Activated CD8-positive, alpha-beta T cell treated with anti-CD3 and anti-CD28 coated beads for 36 hours (primary cell): Measurements from ENCODE around the gene RUFY3. TPM values are rescaled to one million over a fixed set of nuclear protein-coding genes. Genes with fewer than 3 reads are reported as not detected.
A peak's percentile ranks its signal among the peaks of the same experiment; 100 is the strongest.

Experiments used
- ATAC-seq: fragments of 200-7000 bp; cut with Tn5 transposase; one replicate; pipeline ENCODE4 v1.10.0; 2021; ENCODE audit warnings: mild to moderate bottlenecking, moderate library complexity
- CTCF ChIA-PET: fragments of 350-600 bp; sonication (Branson Sonifier 250); formaldehyde crosslinking; loops from one replicate; lab custom pipeline; 2021; ENCODE audit warnings: antibody characterized with exemption; lab: Charles Lee
- POLR2A ChIA-PET: fragments of 350-600 bp; sonication (Branson Sonifier 250); formaldehyde crosslinking; loops from one replicate; lab custom pipeline; 2021; ENCODE audit warnings: antibody characterized with exemption; lab: Charles Lee
- DNase-seq: peaks from one replicate; pipeline ENCODE4 v3.0.0-alpha.2; 2020
- H3K27ac Mint-ChIP-seq: one replicate; pipeline ENCODE4 v1.8.0; 2021; ENCODE audit warnings: mild to moderate bottlenecking, mixed read lengths
- H3K27me3 Mint-ChIP-seq: one replicate; pipeline ENCODE4 v1.8.0; 2021; ENCODE audit warnings: mixed read lengths
- H3K36me3 Mint-ChIP-seq: one replicate; pipeline ENCODE4 v1.8.0; 2021; ENCODE audit warnings: low read depth, mixed read lengths
- H3K4me1 Mint-ChIP-seq: one replicate; pipeline ENCODE4 v1.8.0; 2021; ENCODE audit warnings: low read depth, mixed read lengths
- H3K4me3 Mint-ChIP-seq: one replicate; pipeline ENCODE4 v1.8.0; 2021; ENCODE audit warnings: mild to moderate bottlenecking, moderate library complexity, mixed read lengths
- H3K9me3 Mint-ChIP-seq: one replicate; pipeline ENCODE4 v1.8.0; 2021; ENCODE audit warnings: mixed read lengths
- intact Hi-C: fragments of 100-400 bp; cut with micrococcal nuclease; formaldehyde crosslinking; loops from one replicate; pipeline ENCODE4 v1.10.0; 2022
- total RNA-seq, 2 experiments: library from RNA; stranded (reverse); gene quantifications; one replicate each; pipeline ENCODE4 v1.2.3, GENCODE V29; 2021
- TF ChIP-seq, protein P1 (sequence below): fragments of 200-600 bp; IDR thresholded peaks from one replicate; pipeline ENCODE4 v1.8.0; 2022; ENCODE audit warnings: antibody characterized with exemption, mild to moderate bottlenecking

Gene RUFY3
- total RNA-seq, 2 experiments from 2014 or later: 13.6 to 17.5 TPM

DNA sequence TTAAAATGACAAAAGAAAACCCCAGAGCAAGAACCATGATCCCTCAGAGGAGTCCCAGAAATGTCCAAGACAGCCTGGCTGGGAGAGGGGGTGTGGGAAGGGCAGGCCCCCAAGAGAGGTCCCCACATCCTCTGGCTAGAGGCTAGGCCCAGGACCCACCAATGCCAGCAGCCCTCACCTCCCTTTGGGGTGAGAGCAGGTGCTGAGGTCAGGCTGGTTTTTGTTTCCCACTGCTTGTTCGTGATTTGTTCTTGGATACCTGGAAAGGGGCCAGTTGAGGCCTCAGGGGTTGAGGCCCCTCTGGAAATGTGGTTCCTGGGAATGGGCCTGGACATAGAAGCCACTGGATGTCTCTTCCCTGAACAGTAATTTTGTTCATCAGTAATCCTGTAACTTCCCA, 120.2 kb downstream of the RUFY3 start:
- intact Hi-C loops: loop anchor here (5.0 kb wide), 2 partner anchors 60 to 150 kb away; partner anchors contain the start of genes DCK and MOB1B
- Mint-ChIP-seq H3K4me1 (peaks cover 37% of the 10 kb centered on the region), H3K4me3 (no peak overlapping the region), H3K27me3 (no peaks in the 10 kb centered on the region), H3K36me3 (peaks cover 12% of the 10 kb centered on the region), H3K9me3 (no peaks in the 10 kb centered on the region), H3K27ac (peak overlapping the region; percentile 68)
- TF ChIP-seq, protein P1, sequence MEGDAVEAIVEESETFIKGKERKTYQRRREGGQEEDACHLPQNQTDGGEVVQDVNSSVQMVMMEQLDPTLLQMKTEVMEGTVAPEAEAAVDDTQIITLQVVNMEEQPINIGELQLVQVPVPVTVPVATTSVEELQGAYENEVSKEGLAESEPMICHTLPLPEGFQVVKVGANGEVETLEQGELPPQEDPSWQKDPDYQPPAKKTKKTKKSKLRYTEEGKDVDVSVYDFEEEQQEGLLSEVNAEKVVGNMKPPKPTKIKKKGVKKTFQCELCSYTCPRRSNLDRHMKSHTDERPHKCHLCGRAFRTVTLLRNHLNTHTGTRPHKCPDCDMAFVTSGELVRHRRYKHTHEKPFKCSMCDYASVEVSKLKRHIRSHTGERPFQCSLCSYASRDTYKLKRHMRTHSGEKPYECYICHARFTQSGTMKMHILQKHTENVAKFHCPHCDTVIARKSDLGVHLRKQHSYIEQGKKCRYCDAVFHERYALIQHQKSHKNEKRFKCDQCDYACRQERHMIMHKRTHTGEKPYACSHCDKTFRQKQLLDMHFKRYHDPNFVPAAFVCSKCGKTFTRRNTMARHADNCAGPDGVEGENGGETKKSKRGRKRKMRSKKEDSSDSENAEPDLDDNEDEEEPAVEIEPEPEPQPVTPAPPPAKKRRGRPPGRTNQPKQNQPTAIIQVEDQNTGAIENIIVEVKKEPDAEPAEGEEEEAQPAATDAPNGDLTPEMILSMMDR: no peak
- DNase-seq: no peak
- ChIA-PET POLR2A (no interaction called here), CTCF (no interaction called here)
- no peak for ATAC-seq

- DNase-seq (peak; percentile 28), ATAC-seq (peak; percentile 42)
- ChIA-PET CTCF (interaction anchor here (0.9 to 1.1 kb wide), 2 partner anchors 59 to 148 kb away, joined by 3 read pairs; partner anchors contain the start of gene MOB1B), POLR2A (interaction anchor here (1.2 to 1.5 kb wide), 2 partner anchors 59 to 151 kb away, joined by 3 to 4 read pairs; partner anchors contain the start of genes DCK and MOB1B)
- Mint-ChIP-seq H3K4me1 (peaks cover 36% of the 10 kb centered on the region), H3K36me3 (peaks cover 10% of the 10 kb centered on the region), H3K4me3 (peak overlapping the region; percentile 19), H3K27me3 (no peaks in the 10 kb centered on the region), H3K9me3 (no peaks in the 10 kb centered on the region), H3K27ac (peak overlapping the region; percentile 81)
- TF ChIP-seq, protein P1: no peak
- intact Hi-C loops: loop anchor here (5.0 kb wide), 2 partner anchors 59 to 149 kb away; partner anchors contain the start of genes DCK and MOB1B
Observed at GRCh38 chr4:70842761-70843435, 121.1 kb downstream of the RUFY3 start.

DNA sequence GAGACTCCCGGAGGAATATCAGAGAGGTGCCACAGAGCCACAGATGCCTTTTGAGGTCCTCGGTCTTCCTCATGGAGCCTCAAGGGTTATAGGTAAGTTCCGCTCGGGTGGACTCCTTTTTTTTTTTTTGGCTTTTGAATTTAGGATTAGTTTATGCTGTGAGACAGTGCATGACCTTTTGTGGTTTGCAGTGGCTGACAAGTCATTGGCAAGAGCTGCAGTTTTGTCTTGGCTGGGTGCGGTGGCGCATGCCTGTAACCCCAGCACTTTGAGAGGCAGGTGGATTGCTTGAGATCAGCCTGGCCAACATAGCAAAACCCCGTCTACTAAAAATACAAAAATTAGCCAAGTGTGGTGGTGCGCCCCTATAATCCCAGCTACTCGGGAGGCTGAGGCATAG, 122.4 kb downstream of the RUFY3 start:
- H3K27ac Mint-ChIP-seq: peak overlapping the region; percentile 72
- DNase-seq: peak; percentile 61
- no peaks in the 10 kb centered on the region for H3K27me3 Mint-ChIP-seq
- no peak overlapping the region for H3K4me3 Mint-ChIP-seq
- intact Hi-C loops: loop anchor here (5.0 kb wide), 2 partner anchors 58 to 148 kb away; partner anchors contain the start of genes DCK and MOB1B
- no peak for ATAC-seq
- ChIA-PET CTCF (interaction anchor here (1.1 to 1.4 kb wide), 2 partner anchors 58 to 140 kb away, joined by 3 to 4 read pairs; partner anchors contain the start of gene MOB1B), POLR2A (interaction anchor here (1.5 kb wide), 1 partner anchor 58 kb away, joined by 4 read pairs; the partner anchor contains the start of gene MOB1B)
- TF ChIP-seq, protein P1: no peak
- H3K4me1 Mint-ChIP-seq: peaks cover 34% of the 10 kb centered on the region
- H3K36me3 Mint-ChIP-seq: no peaks in the 10 kb centered on the region
- H3K9me3 Mint-ChIP-seq: no peaks in the 10 kb centered on the region

GRCh38 chr4:70849291-70849690, 127.5 kb downstream of the RUFY3 start:
- Mint-ChIP-seq H3K9me3 (no peaks in the 10 kb centered on the region), H3K27me3 (no peaks in the 10 kb centered on the region), H3K4me1 (peaks cover 3% of the 10 kb centered on the region), H3K4me3 (no peak overlapping the region), H3K27ac (no peak overlapping the region), H3K36me3 (no peaks in the 10 kb centered on the region)
- DNase-seq (no peak), ATAC-seq (no peak)
- intact Hi-C loops: no loop called here
- TF ChIP-seq, protein P1: no peak
- ChIA-PET CTCF (no interaction called here), POLR2A (no interaction called here)

- intact Hi-C loops: no loop called here
- ChIA-PET CTCF (no interaction called here), POLR2A (no interaction called here)
- ATAC-seq: no peak
- no peak for DNase-seq
- H3K4me1 Mint-ChIP-seq: no peaks in the 10 kb centered on the region
- no peaks in the 10 kb centered on the region for H3K36me3 Mint-ChIP-seq
- TF ChIP-seq, protein P1: no peak
- no peaks in the 10 kb centered on the region for H3K27me3 Mint-ChIP-seq
- H3K27ac Mint-ChIP-seq: no peak overlapping the region
- H3K4me3 Mint-ChIP-seq: no peak overlapping the region
- H3K9me3 Mint-ChIP-seq: no peaks in the 10 kb centered on the region
Observed at GRCh38 chr4:70855464-70855863, 133.7 kb downstream of the RUFY3 start.
